Duodenal mucosa (tissue), 2 donors: ENCODE measurements around the gene SORCS2.

ENCODE experiments used
- H3K27ac ChIP-seq: one replicate; pipeline ENCODE4 v1.7.0; 2013; ENCODE audit warnings: low read depth, low read length
- H3K27me3 ChIP-seq, 2 donors: one replicate each; pipeline ENCODE4 v1.7.0; 2013; ENCODE audit warnings: low read length in 2 of 2, control low read depth in 1 of 2; ENCODE audit not compliant: insufficient read depth in 2 of 2, control insufficient read depth in 1 of 2
- H3K36me3 ChIP-seq, 2 donors: one replicate each; pipeline ENCODE4 v1.7.0; 2013; ENCODE audit warnings: low read length in 2 of 2, control low read depth in 1 of 2; ENCODE audit not compliant: insufficient read depth in 2 of 2, control insufficient read depth in 1 of 2
- H3K4me1 ChIP-seq, 2 donors: one replicate each; pipeline ENCODE4 v1.7.0; 2013; ENCODE audit warnings: low read length in 2 of 2, control low read depth in 1 of 2; ENCODE audit not compliant: insufficient read depth in 2 of 2, control insufficient read depth in 1 of 2
- H3K4me3 ChIP-seq, 2 donors: one replicate each; pipeline ENCODE4 v1.7.0; 2013; ENCODE audit warnings: low read length in 2 of 2, low read depth in 1 of 2
- H3K9ac ChIP-seq, 2 donors: one replicate each; pipeline ENCODE4 v1.7.0; 2013; ENCODE audit warnings: low read length in 2 of 2, low read depth in 1 of 2
- H3K9me3 ChIP-seq, 2 donors: one replicate each; pipeline ENCODE4 v1.7.0; 2013; ENCODE audit warnings: low read length in 2 of 2, control low read depth in 1 of 2; ENCODE audit not compliant: control insufficient read depth in 1 of 2

The SORCS2 gene

GRCh38 chr4:7218686-7219085 is 26.3 kb downstream of the SORCS2 start:
- no peak overlapping the region for H3K9ac ChIP-seq
- H3K4me1 ChIP-seq, result peaks cover 0 to 4% of the 10 kb centered on the region in 2 donors
- H3K9me3 ChIP-seq, result no peaks in the 10 kb centered on the region
- H3K27ac ChIP-seq, result no peak overlapping the region
- H3K27me3 ChIP-seq, result no peaks in the 10 kb centered on the region
- H3K4me3 ChIP-seq, result no peak overlapping the region
- no peaks in the 10 kb centered on the region for H3K36me3 ChIP-seq

GRCh38 chr4:7222521-7222920 is 30.2 kb downstream of the SORCS2 start:
- Histone ChIP-seq H3K4me3 (no peak overlapping the region), H3K9ac (no peak overlapping the region), H3K27ac (no peak overlapping the region), H3K4me1 (peaks cover 0 to 3% of the 10 kb centered on the region in 2 donors), H3K9me3 (no peaks in the 10 kb centered on the region), H3K36me3 (no peaks in the 10 kb centered on the region), H3K27me3 (no peaks in the 10 kb centered on the region)

- Histone ChIP-seq H3K4me3 (no peak overlapping the region), H3K9me3 (no peaks in the 10 kb centered on the region), H3K27ac (no peak overlapping the region), H3K9ac (no peak overlapping the region), H3K36me3 (no peaks in the 10 kb centered on the region), H3K4me1 (no peaks in the 10 kb centered on the region), H3K27me3 (no peaks in the 10 kb centered on the region)
Observed at GRCh38 chr4:7223541-7223940, 31.2 kb downstream of the SORCS2 start.

- Histone ChIP-seq H3K4me1 (no peaks in the 10 kb centered on the region), H3K4me3 (no peak overlapping the region), H3K27me3 (no peaks in the 10 kb centered on the region)
Observed at GRCh38 chr4:7224001-7224400, 31.7 kb downstream of the SORCS2 start.

GRCh38 chr4:7224878-7225533 is 32.7 kb downstream of the SORCS2 start:
- Histone ChIP-seq H3K9me3 (no peaks in the 10 kb centered on the region), H3K4me3 (no peak overlapping the region), H3K27ac (no peak overlapping the region), H3K27me3 (no peaks in the 10 kb centered on the region), H3K9ac (no peak overlapping the region), H3K36me3 (no peaks in the 10 kb centered on the region), H3K4me1 (no peaks in the 10 kb centered on the region)

More at GRCh38 chr4:7224001-7224400, 31.7 kb downstream of the SORCS2 start:
- Histone ChIP-seq H3K9me3 (no peaks in the 10 kb centered on the region), H3K36me3 (no peaks in the 10 kb centered on the region), H3K27ac (no peak overlapping the region), H3K9ac (no peak overlapping the region)

- Histone ChIP-seq H3K27ac (no peak overlapping the region), H3K4me3 (no peak overlapping the region), H3K27me3 (no peaks in the 10 kb centered on the region), H3K36me3 (no peaks in the 10 kb centered on the region), H3K9me3 (no peaks in the 10 kb centered on the region), H3K9ac (no peak overlapping the region), H3K4me1 (no peaks in the 10 kb centered on the region)
Observed at GRCh38 chr4:7226439-7226838, 34.1 kb downstream of the SORCS2 start.

GRCh38 chr4:7227008-7227407 is 34.7 kb downstream of the SORCS2 start:
- Histone ChIP-seq H3K9ac (no peak overlapping the region), H3K36me3 (no peaks in the 10 kb centered on the region), H3K4me1 (no peaks in the 10 kb centered on the region), H3K9me3 (no peaks in the 10 kb centered on the region), H3K4me3 (no peak overlapping the region), H3K27ac (no peak overlapping the region), H3K27me3 (no peaks in the 10 kb centered on the region)

- H3K4me3 ChIP-seq, result no peak overlapping the region
- H3K27ac ChIP-seq, result no peak overlapping the region
- H3K9me3 ChIP-seq, result no peaks in the 10 kb centered on the region
- no peaks in the 10 kb centered on the region for H3K36me3 ChIP-seq
- no peaks in the 10 kb centered on the region for H3K4me1 ChIP-seq
- H3K27me3 ChIP-seq, result no peaks in the 10 kb centered on the region
- no peak overlapping the region for H3K9ac ChIP-seq
Observed at GRCh38 chr4:7228734-7229133, 36.4 kb downstream of the SORCS2 start.

GRCh38 chr4:7232061-7232650 is 39.8 kb downstream of the SORCS2 start:
- H3K27me3 ChIP-seq, result no peaks in the 10 kb centered on the region
- H3K4me3 ChIP-seq, result no peak overlapping the region
- no peak overlapping the region for H3K27ac ChIP-seq
- no peaks in the 10 kb centered on the region for H3K4me1 ChIP-seq
- H3K9me3 ChIP-seq, result no peaks in the 10 kb centered on the region
- no peak overlapping the region for H3K9ac ChIP-seq
- no peaks in the 10 kb centered on the region for H3K36me3 ChIP-seq

GRCh38 chr4:7233006-7233580 is 40.8 kb downstream of the SORCS2 start:
- Histone ChIP-seq H3K27me3 (no peaks in the 10 kb centered on the region), H3K9ac (no peak overlapping the region), H3K4me1 (no peaks in the 10 kb centered on the region), H3K36me3 (no peaks in the 10 kb centered on the region), H3K4me3 (no peak overlapping the region), H3K27ac (no peak overlapping the region), H3K9me3 (no peaks in the 10 kb centered on the region)
